IMR-90 (cell line): ENCODE data around the gene VOPP1.

Experiments used
- CHD1 ChIP-seq: IDR thresholded peaks from 2 replicates; pipeline ENCODE4 v1.6.1; 2012; ENCODE audit warnings: low read depth, low read length, improper control_type of control experiment
- CTCF ChIP-seq: conservative IDR thresholded peaks from 2 replicates; pipeline ENCODE4 v1.5.1; 2012; ENCODE audit warnings: mild to moderate bottlenecking, low read depth, low read length, improper control_type of control experiment
- ELK1 ChIP-seq: fragments of 150-350 bp; IDR thresholded peaks from 2 replicates; pipeline ENCODE4 v1.6.1; 2016; ENCODE audit warnings: low read depth, mild to moderate bottlenecking, low read length, moderate library complexity, borderline replicate concordance
- MAZ ChIP-seq: IDR thresholded peaks from 2 replicates; pipeline ENCODE4 v1.6.1; 2012; ENCODE audit warnings: low read depth, mild to moderate bottlenecking, low read length, improper control_type of control experiment, moderate library complexity, borderline replicate concordance
- MXI1 ChIP-seq: IDR thresholded peaks from 2 replicates; pipeline ENCODE4 v1.6.1; 2012; ENCODE audit warnings: low read depth, mild to moderate bottlenecking, low read length, moderate library complexity, borderline replicate concordance
- NFE2L2 ChIP-seq: fragments of 150-350 bp; IDR thresholded peaks from 2 replicates; pipeline ENCODE4 v1.6.1; 2016; ENCODE audit warnings: low read depth, mild to moderate bottlenecking, low read length
- POLR2A ChIP-seq: IDR thresholded peaks from 2 replicates; pipeline ENCODE4 v1.6.1; 2012; ENCODE audit warnings: mild to moderate bottlenecking, low read depth, low read length
- RAD21 ChIP-seq: IDR thresholded peaks from 2 replicates; pipeline ENCODE4 v1.6.1; 2012; ENCODE audit warnings: low read length, improper control_type of control experiment
- RFX5 ChIP-seq: IDR thresholded peaks from 2 replicates; pipeline ENCODE4 v1.8.0; 2012; ENCODE audit warnings: low read depth, mild to moderate bottlenecking, low read length, moderate library complexity
- SMC3 ChIP-seq: fragments of 150-350 bp; IDR thresholded peaks from 2 replicates; pipeline ENCODE4 v1.6.1; 2016; ENCODE audit warnings: low read depth, mild to moderate bottlenecking, antibody characterized with exemption, low read length, moderate library complexity

GRCh38 chr7:55432506-55432905 is 139.8 kb downstream of the VOPP1 start:
- TF ChIP-seq MXI1: no peak
- TF ChIP-seq POLR2A: no peak
- TF ChIP-seq CTCF: no peak
- no peak for TF ChIP-seq ELK1
- TF ChIP-seq CHD1: no peak
- no peak for TF ChIP-seq RAD21
- no peak for TF ChIP-seq NFE2L2
- no peak for TF ChIP-seq MAZ
- no peak for TF ChIP-seq RFX5
- no peak for TF ChIP-seq SMC3
